Adipose tissue (tissue), 3 donors: ENCODE measurements around the gene PDK1. TPM values are rescaled to one million over a fixed set of nuclear protein-coding genes. Genes with fewer than 3 reads are reported as not detected.

Experiments used
- H3K27ac ChIP-seq: one replicate; pipeline ENCODE4 v1.5.1; 2013; ENCODE audit warnings: low read depth, low read length
- WGBS, 3 donors: extraction: QIAGEN DNeasy Blood & Tissue Kit; methylation state at CpG; one replicate each; pipeline ENCODE4 v1.1.7; 2013; 5-methylcytosine and 5-hydroxymethylcytosine counted together
- polyA plus RNA-seq, 3 donors: library from polyadenylated mRNA; stranded (reverse); fragments of 200-250 nt; gene quantifications; one replicate each; pipeline ENCODE4 v1.2.3, GENCODE V29; 2013
- donor health status: healthy with polysubstance abuse.
- donor health status: Bipolar disorder and iron deficiency.
- donor health status: healthy.

The PDK1 gene
- polyA plus RNA-seq, 3 donors, result 2.7 to 7.8 (median 5.6) TPM

GRCh38 chr2:172623249-172623965 lies 67.5 kb downstream of the PDK1 start:
- 69 to 76% (median 74%) methylated on average over 1 of the region's 1 CpG for WGBS, 3 donors
- no peak overlapping the region for H3K27ac ChIP-seq

GRCh38 chr2:172624996-172625395 lies 69.1 kb downstream of the PDK1 start:
- 98 to 100% (median 100%) methylated on average over 2 of the region's 2 CpGs for WGBS, 3 donors
- H3K27ac ChIP-seq, result no peak overlapping the region

GRCh38 chr2:172627181-172627580 lies 71.3 kb downstream of the PDK1 start:
- 88 to 93% (median 89%) methylated on average over 1 of the region's 1 CpG for WGBS, 3 donors
- no peak overlapping the region for H3K27ac ChIP-seq

GRCh38 chr2:172628085-172628484 lies 72.2 kb downstream of the PDK1 start:
- whole genome bisulfite sequencing, 3 donors, result 76 to 92% (median 88%) methylated on average over 4 of the region's 4 CpGs
- H3K27ac ChIP-seq, result no peak overlapping the region

- WGBS, 3 donors, result 88 to 90% (median 89%) methylated on average over 7 of the region's 7 CpGs
- H3K27ac ChIP-seq, result no peak overlapping the region
Measured at GRCh38 chr2:172629586-172629985, 73.7 kb downstream of the PDK1 start.

GRCh38 chr2:172630181-172630580 lies 74.3 kb downstream of the PDK1 start:
- no peak overlapping the region for H3K27ac ChIP-seq

GRCh38 chr2:172634477-172634876 lies 78.6 kb downstream of the PDK1 start:
- 51 to 77% (median 69%) methylated on average over 3 of the region's 3 CpGs for WGBS, 3 donors
- no peak overlapping the region for H3K27ac ChIP-seq

- H3K27ac ChIP-seq, result no peak overlapping the region
- WGBS, 3 donors, result 91 to 95% (median 92%) methylated on average over 5 of the region's 5 CpGs
Measured at GRCh38 chr2:172635548-172635947, 79.7 kb downstream of the PDK1 start.

GRCh38 chr2:172639256-172639655 lies 83.4 kb downstream of the PDK1 start:
- 49 to 79% (median 66%) methylated on average over 3 of the region's 3 CpGs for WGBS, 3 donors
- no peak overlapping the region for H3K27ac ChIP-seq

- no peak overlapping the region for H3K27ac ChIP-seq
- WGBS, 3 donors, result 55 to 79% (median 64%) methylated on average over 2 of the region's 2 CpGs
Measured at GRCh38 chr2:172639823-172640222, 83.9 kb downstream of the PDK1 start.

GRCh38 chr2:172640389-172640788 lies 84.5 kb downstream of the PDK1 start:
- no peak overlapping the region for H3K27ac ChIP-seq

- H3K27ac ChIP-seq, result no peak overlapping the region
- WGBS, 3 donors, result 60 to 84% (median 77%) methylated on average over 6 of the region's 6 CpGs
Measured at GRCh38 chr2:172642301-172643020, 86.6 kb downstream of the PDK1 start.

- no peak overlapping the region for H3K27ac ChIP-seq
- 80 to 87% (median 86%) methylated on average over 6 of the region's 6 CpGs for WGBS, 3 donors
Measured at GRCh38 chr2:172643142-172643541, 87.3 kb downstream of the PDK1 start.

GRCh38 chr2:172647439-172647838 lies 91.5 kb downstream of the PDK1 start:
- H3K27ac ChIP-seq, result no peak overlapping the region
- WGBS, 3 donors, result 84 to 94% (median 87%) methylated on average over 1 of the region's 1 CpG

GRCh38 chr2:172655091-172655837 lies 99.4 kb downstream of the PDK1 start:
- H3K27ac ChIP-seq, result no peak overlapping the region
- 69 to 73% (median 70%) methylated on average over 8 of the region's 8 CpGs for WGBS, 3 donors

GRCh38 chr2:172655838-172656573 lies 100.1 kb downstream of the PDK1 start:
- no peak overlapping the region for H3K27ac ChIP-seq
- WGBS, 3 donors, result 77 to 85% (median 84%) methylated on average over 5 of the region's 5 CpGs
